HepG2 (cell line): ENCODE measurements around the gene LAMTOR2. TPM values are rescaled to one million over a fixed set of nuclear protein-coding genes. Genes with fewer than 3 reads are reported as not detected.

Experiments
- KAT7 ChIP-seq: IDR thresholded peaks from 2 replicates; pipeline ENCODE4 v1.6.1; 2018; ENCODE audit warnings: borderline replicate concordance, missing compliant biosample characterization
- ZBTB40 ChIP-seq, 2 experiments: fragments of 450-650 bp in 1 of 2; sonication (generic) in 1 of 2; formaldehyde crosslinking in 1 of 2; IDR thresholded peaks; 2 replicates each; pipeline versions ENCODE4 v1.6.1 to v1.8.0; 2016 to 2022; ENCODE audit warnings: antibody characterized with exemption in 1 of 2, mild to moderate bottlenecking in 1 of 2, missing genetic modification reagents in 1 of 2
- polyA plus RNA-seq, 8 experiments: library from polyadenylated mRNA; depleted of rRNA in 3 of 8; stranded (reverse) in 7 of 8; unstranded in 1 of 8; fragments of >200 nt; fragmentation: Illumina TruSeq in 4 of 8; extraction: Trizol in 4 of 8; gene quantifications; 2 replicates each; pipeline versions ENCODE4 v1.2.1 to v1.2.3, GENCODE V29; 2011 to 2016; ENCODE audit warnings: low read depth in 4 of 8, missing spikeins in 1 of 8, mixed read lengths in 1 of 8; ENCODE audit not compliant: insufficient read depth in 1 of 8
- total RNA-seq, 5 experiments: library from RNA; depleted of rRNA; stranded (reverse); fragments of >200 nt; fragmentation: Illumina TruSeq; extraction: Trizol; gene quantifications; 2 replicates each; pipeline ENCODE4 v1.2.3, GENCODE V29; 2016; ENCODE audit warnings: low read depth in 1 of 5
- TF ChIP-seq, protein P1 (sequence below): sonication (generic); formaldehyde crosslinking; IDR thresholded peaks from 2 replicates; pipeline ENCODE4 v1.4.0; 2020; ENCODE audit warnings: mild to moderate bottlenecking, missing genetic modification reagents, borderline replicate concordance

The LAMTOR2 gene
- total and polyA plus RNA-seq, 2 of the 13 experiments (the other 11 are each of a cell fraction or from before 2014, with no cell fraction given) = 36.5 to 66.4 TPM

- TF ChIP-seq ZBTB40 (IDR thresholded peaks at IDR 0.05) (no peak), ZBTB40 (CRISPR knock-in tag; IDR thresholded peaks at IDR 0.05) (no peak), KAT7 (CRISPR knock-in tag) (no peak)
- TF ChIP-seq, protein P1, sequence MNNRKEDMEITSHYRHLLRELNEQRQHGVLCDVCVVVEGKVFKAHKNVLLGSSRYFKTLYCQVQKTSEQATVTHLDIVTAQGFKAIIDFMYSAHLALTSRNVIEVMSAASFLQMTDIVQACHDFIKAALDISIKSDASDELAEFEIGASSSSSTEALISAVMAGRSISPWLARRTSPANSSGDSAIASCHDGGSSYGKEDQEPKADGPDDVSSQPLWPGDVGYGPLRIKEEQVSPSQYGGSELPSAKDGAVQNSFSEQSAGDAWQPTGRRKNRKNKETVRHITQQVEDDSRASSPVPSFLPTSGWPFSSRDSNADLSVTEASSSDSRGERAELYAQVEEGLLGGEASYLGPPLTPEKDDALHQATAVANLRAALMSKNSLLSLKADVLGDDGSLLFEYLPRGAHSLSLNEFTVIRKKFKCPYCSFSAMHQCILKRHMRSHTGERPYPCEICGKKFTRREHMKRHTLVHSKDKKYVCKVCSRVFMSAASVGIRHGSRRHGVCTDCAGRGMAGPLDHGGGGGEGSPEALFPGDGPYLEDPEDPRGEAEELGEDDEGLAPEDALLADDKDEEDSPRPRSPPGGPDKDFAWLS (CRISPR knock-in tag) = no peak
- TF ChIP-seq, all 625 proteins: peak for 0
Measured at GRCh38 chr1:156065212-156065611, 10.6 kb downstream of the LAMTOR2 start (continued).
